K562 (cell line): ENCODE results near the gene TLE3. TPM values are rescaled to one million over a fixed set of nuclear protein-coding genes. Genes with fewer than 3 reads are reported as not detected.
A peak's percentile ranks its signal among the peaks of the same experiment; 100 is the strongest.

Experiments used
- AFF4 ChIP-seq: sonication (generic); formaldehyde crosslinking; IDR thresholded peaks from 2 replicates; pipeline ENCODE4 v1.8.0; 2023; ENCODE audit warnings: mild to moderate bottlenecking, missing genetic modification reagents
- BRF2 ChIP-seq: IDR thresholded peaks from 3 replicates; pipeline ENCODE4 v1.6.1; 2011; ENCODE audit warnings: borderline replicate concordance, mild to moderate bottlenecking; ENCODE audit not compliant: insufficient read length, insufficient read depth
- CXXC5 ChIP-seq: fragments of 250-450 bp; sonication (Bioruptor Pico); IDR thresholded peaks from 2 replicates; pipeline ENCODE4 v1.8.0; 2022; ENCODE audit warnings: inconsistent platforms, mild to moderate bottlenecking, moderate library complexity
- E2F4 ChIP-seq: sonication (generic); formaldehyde crosslinking; IDR thresholded peaks from 2 replicates; pipeline ENCODE4 v1.8.0; 2022; ENCODE audit warnings: mild to moderate bottlenecking, low read depth, missing genetic modification reagents
- GTF3C2 ChIP-seq: IDR thresholded peaks from 3 replicates; pipeline ENCODE4 v1.6.1; 2011; ENCODE audit warnings: borderline replicate concordance, mild to moderate bottlenecking, moderate library complexity; ENCODE audit not compliant: insufficient read length; ENCODE audit errors: extremely low read depth
- HCFC1 ChIP-seq: IDR thresholded peaks from 2 replicates; pipeline ENCODE4 v1.6.1; 2012; ENCODE audit warnings: low read depth, low read length, improper control_type of control experiment
- IRF2 ChIP-seq: sonication (generic); formaldehyde crosslinking; IDR thresholded peaks from 2 replicates; pipeline ENCODE4 v1.8.1; 2022; ENCODE audit warnings: mild to moderate bottlenecking, missing genetic modification reagents
- MAFG ChIP-seq: fragments of 450-650 bp; conservative IDR thresholded peaks from 2 replicates; pipeline ENCODE4 v1.6.1; 2016; ENCODE audit warnings: missing genetic modification characterization, missing compliant biosample characterization
- NCOA6 ChIP-seq: fragments of 450-650 bp; IDR thresholded peaks from 2 replicates; pipeline ENCODE4 v1.6.1; 2017; ENCODE audit warnings: mild to moderate bottlenecking
- NR0B1 ChIP-seq: fragments of 450-650 bp; IDR thresholded peaks from one replicate; pipeline ENCODE4 v1.6.1; 2018; ENCODE audit warnings: mild to moderate bottlenecking, moderate library complexity; ENCODE audit not compliant: partially characterized antibody
- SIN3A ChIP-seq, 2 experiments: fragments of 150-350 bp in 1 of 2; IDR thresholded peaks; 2 replicates each; pipeline ENCODE4 v1.6.1; 2011 to 2016; ENCODE audit warnings: borderline replicate concordance in 2 of 2, low read depth in 2 of 2, low read length in 2 of 2, mild to moderate bottlenecking in 2 of 2, moderate library complexity in 2 of 2; ENCODE audit not compliant: control insufficient read depth in 1 of 2
- SMAD1 ChIP-seq: fragments of 150-350 bp; IDR thresholded peaks from 2 replicates; pipeline ENCODE4 v1.6.1; 2014; ENCODE audit warnings: low read length, low read depth; ENCODE audit not compliant: partially characterized antibody
- SP1 ChIP-seq: sonication (generic); formaldehyde crosslinking; IDR thresholded peaks from 2 replicates; pipeline ENCODE4 v1.8.1; 2022; ENCODE audit warnings: mild to moderate bottlenecking, missing genetic modification reagents
- SRSF9 ChIP-seq: fragments of 200-400 bp; formaldehyde crosslinking; IDR thresholded peaks from 2 replicates; pipeline ENCODE4 v1.6.1; 2017; ENCODE audit warnings: low read depth, low read length, borderline replicate concordance
- ZC3H8 ChIP-seq: fragments of 450-650 bp; IDR thresholded peaks from 2 replicates; pipeline ENCODE4 v1.6.1; 2017
- ZNF507 ChIP-seq: conservative IDR thresholded peaks from 2 replicates; pipeline ENCODE4 v1.6.1; 2017; ENCODE audit warnings: missing genetic modification characterization, missing compliant biosample characterization
- polyA plus RNA-seq, 8 experiments: library from polyadenylated mRNA; depleted of rRNA in 4 of 8; stranded (reverse) in 5 of 8; unstranded in 3 of 8; fragments of >200 nt; fragmentation: Nextera tagmentation in 2 of 8; fragmentation: Illumina TruSeq in 1 of 8; extraction: Ambion mirVana in 2 of 8; extraction: Trizol in 1 of 8; gene quantifications; 2 replicates each; pipeline versions ENCODE4 v1.2.1 to v1.2.3, GENCODE V29; 2011 to 2014; ENCODE audit warnings: inconsistent platforms in 1 of 8, missing spikeins in 1 of 8
- total RNA-seq, 7 experiments: library from RNA; depleted of rRNA in 6 of 7; stranded (reverse); fragments of >200 nt in 6 of 7; fragmentation: Illumina TruSeq in 2 of 7; extraction: Trizol in 2 of 7; gene quantifications; 2 replicates each; pipeline versions ENCODE4 v1.2.1 to v1.2.3, GENCODE V29; 2011 to 2021; ENCODE audit warnings: low replicate concordance in 1 of 7

TLE3 gene
- total and polyA plus RNA-seq, 9 of the 15 experiments (the other 6 are each of a cell fraction or from before 2014, with no cell fraction given), result 1.5 to 84.2 (median 14.1) TPM

GRCh38 chr15:70096215-70097062 lies 1.3 kb downstream of the TLE3 start (continued):
- TF ChIP-seq BRF2 (no peak), NR0B1 (no peak), ZNF507 (tag) (no peak), SP1 (CRISPR knock-in tag) (no peak), SMAD1 (peak; percentile 26), SIN3A (IDR thresholded peaks at IDR 0.05; ENCODE audit: borderline replicate concordance in 2 of 2, control insufficient read depth in 1 of 2, low read depth in 2 of 2, low read length in 2 of 2) (0 out of 4 replicates have a peak, but pooled peaks of 1 of the 2 experiments have one; percentile 32), CXXC5 (0 out of 2 replicates have a peak, but pooled peaks have one; percentile 6), AFF4 (CRISPR knock-in tag) (no peak), MAFG (tag) (no peak), SRSF9 (no peak), HCFC1 (no peak), IRF2 (CRISPR knock-in tag) (no peak), GTF3C2 (no peak), ZC3H8 (no peak), E2F4 (CRISPR knock-in tag) (no peak), NCOA6 (peak; percentile 33; the same call in 1 of the 2 replicates)
